K562 (cell line): ENCODE measurements around the gene COG4. TPM values are rescaled to one million over a fixed set of nuclear protein-coding genes. Genes with fewer than 3 reads are reported as not detected.

Experiments
- ATAC-seq: fragments of 200-7000 bp; cut with Tn5 transposase; 3 replicates; pipeline ENCODE4 v1.9.1; 2020; ENCODE audit warnings: moderate library complexity
- BruUV-seq: library from RNA; stranded (reverse); fragments of 400-500 nt; replicated peaks from 2 replicates; lab custom pipeline; 2021; lab: Mats Ljungman, UMichigan
- CTCF ChIA-PET: fragments of 300-600 bp; formaldehyde crosslinking; extraction: SDS; loops from one replicate; lab custom pipeline; 2021; ENCODE audit warnings: low intra/inter-chr PET ratio; lab: Yijun Ruan, JAX
- POLR2A ChIA-PET: fragments of 300-600, 350-650 bp; sonication (Branson Sonifier 250); formaldehyde crosslinking; extraction: SDS; loops from one replicate; lab custom pipeline; 2021; ENCODE audit warnings: antibody characterized with exemption, inconsistent platforms; lab: Yijun Ruan, JAX
- DNase-seq, 4 experiments: peaks; one replicate each; pipeline versions ENCODE4 v3.0.0 to v3.0.0-alpha.2; 2011 to 2018; ENCODE audit warnings: low spot score in 3 of 4, mixed read lengths in 3 of 4; ENCODE audit errors: extremely low read depth in 1 of 4
- FAIRE-seq: peaks from 2 replicates; lab custom pipeline; 2011; peaks lifted over from hg19 to GRCh38; lab: Jason Lieb, UNC
- H2AFZ ChIP-seq: 2 replicates; pipeline ENCODE4 v1.6.0; 2011; ENCODE audit warnings: low read depth, low read length, control low read depth, inconsistent platforms
- H3K27ac ChIP-seq: fragments of 200-600 bp; 3 replicates; pipeline ENCODE4 v1.8.0; 2011; ENCODE audit warnings: low read depth, mild to moderate bottlenecking, control low read depth, inconsistent platforms, low read length, moderate library complexity, mixed read lengths; ENCODE audit errors: extremely low read depth
- H3K27me3 ChIP-seq, 2 experiments: fragments of 300-600 bp in 1 of 2; 2 replicates in 1 of 2; 3 replicates in 1 of 2; pipeline versions ENCODE4 v1.6.0 to v1.8.0; 2011; ENCODE audit warnings: inconsistent platforms in 2 of 2, low read length in 2 of 2, mild to moderate bottlenecking in 1 of 2, mixed read lengths in 1 of 2, moderate library complexity in 1 of 2; ENCODE audit not compliant: control insufficient read depth in 2 of 2, insufficient read depth in 2 of 2
- H3K36me3 ChIP-seq: fragments of 300-600 bp; 3 replicates; pipeline ENCODE4 v1.8.0; 2011; ENCODE audit warnings: mild to moderate bottlenecking, low read length, inconsistent platforms; ENCODE audit not compliant: control insufficient read depth, insufficient read depth
- H3K4me1 ChIP-seq, 2 experiments: fragments of 200-600 bp in 1 of 2; replicated peaks in 1 of 2; 2 replicates in 1 of 2; 3 replicates in 1 of 2; pipeline versions ENCODE4 v1.5.1 to v1.8.0; 2011; ENCODE audit warnings: inconsistent platforms in 2 of 2, low read length in 2 of 2, mild to moderate bottlenecking in 1 of 2, mixed read lengths in 1 of 2, moderate library complexity in 1 of 2; ENCODE audit not compliant: control insufficient read depth in 2 of 2, insufficient read depth in 2 of 2
- H3K4me2 ChIP-seq: 2 replicates; pipeline ENCODE4 v1.6.1; 2011; ENCODE audit warnings: low read length, control low read depth, inconsistent platforms, mixed read lengths; ENCODE audit not compliant: insufficient read depth
- H3K4me3 ChIP-seq: fragments of 200-600 bp; sonication (generic), shearing (Covaris generic); 2 replicates; pipeline ENCODE4 v1.5.1; 2016; ENCODE audit warnings: control low read depth, inconsistent platforms
- H3K79me2 ChIP-seq: fragments of 200-600 bp; 3 replicates; pipeline ENCODE4 v1.8.0; 2011; ENCODE audit warnings: low read length, inconsistent platforms; ENCODE audit not compliant: control insufficient read depth, insufficient read depth
- H3K9ac ChIP-seq, 2 experiments: 2 replicates each; pipeline versions ENCODE4 v1.6.0 to v1.6.1; 2011; ENCODE audit warnings: low read depth in 2 of 2, low read length in 2 of 2, control low read depth in 1 of 2, inconsistent platforms in 1 of 2, mild to moderate bottlenecking in 1 of 2, mixed read lengths in 1 of 2; ENCODE audit not compliant: insufficient read depth in 1 of 2
- H3K9me1 ChIP-seq: one replicate; pipeline ENCODE4 v1.6.0; 2011; ENCODE audit warnings: inconsistent platforms, mild to moderate bottlenecking, low read length, moderate library complexity; ENCODE audit not compliant: control insufficient read depth, insufficient read depth
- H3K9me3 ChIP-seq: replicated peaks from 2 replicates; pipeline ENCODE4 v1.5.1; 2011; ENCODE audit warnings: low read depth, low read length, inconsistent platforms; ENCODE audit not compliant: control insufficient read depth, insufficient read depth
- H4K20me1 ChIP-seq: replicated peaks from 2 replicates; pipeline ENCODE4 v1.6.1; 2011; ENCODE audit warnings: low read length, inconsistent platforms, mixed read lengths; ENCODE audit not compliant: control insufficient read depth, insufficient read depth
- EP400 ChIP-seq: fragments of 450-650 bp; IDR thresholded peaks from 2 replicates; pipeline ENCODE4 v1.6.1; 2017; ENCODE audit warnings: antibody characterized with exemption, mild to moderate bottlenecking, moderate library complexity
- KDM5B ChIP-seq: fragments of 200-600 bp; sonication (generic); IDR thresholded peaks from 2 replicates; pipeline ENCODE4 v1.6.1; 2012; ENCODE audit warnings: low read depth, mild to moderate bottlenecking, moderate library complexity, low read length, control low read depth, inconsistent platforms; ENCODE audit not compliant: insufficient replicate concordance
- KLF6 ChIP-seq: fragments of 250-450 bp; sonication (Bioruptor Pico); IDR thresholded peaks from 2 replicates; pipeline ENCODE4 v1.4.0; 2020; ENCODE audit warnings: mild to moderate bottlenecking, moderate library complexity, borderline replicate concordance
- MCM2 ChIP-seq: fragments of 450-650 bp; IDR thresholded peaks from 2 replicates; pipeline ENCODE4 v1.6.1; 2017; ENCODE audit warnings: low read depth, mild to moderate bottlenecking
- MYNN ChIP-seq, 2 experiments: sonication (generic); formaldehyde crosslinking in 1 of 2; IDR thresholded peaks; 2 replicates each; pipeline versions ENCODE4 v1.5.0 to v1.6.1; 2016 to 2020; ENCODE audit warnings: antibody characterized with exemption in 1 of 2, missing genetic modification reagents in 1 of 2
- NCOA1 ChIP-seq: fragments of 450-650 bp; IDR thresholded peaks from 2 replicates; pipeline ENCODE4 v1.6.1; 2016; ENCODE audit warnings: low read depth
- NCOA4 ChIP-seq: fragments of 450-650 bp; IDR thresholded peaks from 2 replicates; pipeline ENCODE4 v1.6.1; 2018; ENCODE audit warnings: mild to moderate bottlenecking; ENCODE audit not compliant: partially characterized antibody
- PBX2 ChIP-seq, 2 experiments: IDR thresholded peaks in 1 of 2; conservative IDR thresholded peaks in 1 of 2; 2 replicates each; pipeline ENCODE4 v1.6.1; 2016; ENCODE audit warnings: low read depth in 2 of 2, mild to moderate bottlenecking in 1 of 2, missing compliant biosample characterization in 1 of 2, missing genetic modification characterization in 1 of 2, moderate library complexity in 1 of 2
- POLR2A ChIP-seq: fragments of 450-650 bp; conservative IDR thresholded peaks from 2 replicates; pipeline ENCODE4 v1.6.1; 2016
- RAD51 ChIP-seq: fragments of 450-650 bp; IDR thresholded peaks from 2 replicates; pipeline ENCODE4 v1.7.1; 2016; ENCODE audit warnings: low read depth, mild to moderate bottlenecking, borderline replicate concordance
- RBM39 ChIP-seq: fragments of 200-400 bp; formaldehyde crosslinking; optimal IDR thresholded peaks from 2 replicates; pipeline ENCODE3; 2018; ENCODE audit warnings: low read depth, low read length
- WHSC1 ChIP-seq: IDR thresholded peaks from one replicate; pipeline ENCODE4 v1.6.1; 2012; ENCODE audit warnings: low read length, control low read depth, inconsistent platforms
- ZBTB1 ChIP-seq: sonication (generic); formaldehyde crosslinking; IDR thresholded peaks from 2 replicates; pipeline ENCODE4 v1.8.1; 2023; ENCODE audit warnings: missing genetic modification reagents, low read depth, mild to moderate bottlenecking, borderline replicate concordance
- ZNF232 ChIP-seq: sonication (generic); formaldehyde crosslinking; IDR thresholded peaks from 2 replicates; pipeline ENCODE4 v1.8.0; 2022; ENCODE audit warnings: mild to moderate bottlenecking, missing genetic modification reagents
- ZNF354B ChIP-seq: fragments of 250-450 bp; sonication (Bioruptor Pico); IDR thresholded peaks from 2 replicates; pipeline ENCODE4 v1.4.0; 2020
- ZNF444 ChIP-seq: fragments of 250-450 bp; sonication (Bioruptor Pico); IDR thresholded peaks from 2 replicates; pipeline ENCODE4 v1.4.0; 2020; ENCODE audit warnings: mild to moderate bottlenecking, moderate library complexity
- ZNF449 ChIP-seq: fragments of 250-450 bp; sonication (Bioruptor Pico); IDR thresholded peaks from 2 replicates; pipeline ENCODE4 v1.8.0; 2022; ENCODE audit warnings: moderate library complexity, mild to moderate bottlenecking, inconsistent platforms
- ZZZ3 ChIP-seq: fragments of 450-650 bp; IDR thresholded peaks from 2 replicates; pipeline ENCODE4 v1.6.1; 2016; ENCODE audit warnings: antibody characterized with exemption, mild to moderate bottlenecking, moderate library complexity
- WGBS: fragments of 100-300 bp; shearing (Covaris generic); methylation state at CpG from one replicate; pipeline ENCODE4 v1.1.6; 2016; ENCODE audit warnings: low coverage, mixed read lengths; ENCODE audit not compliant: insufficient coverage; ENCODE audit errors: missing lambda C conversion rate; 5-methylcytosine and 5-hydroxymethylcytosine counted together
- in situ Hi-C: fragments of 300-500 bp; cut with MboI; formaldehyde crosslinking; loops from 4 replicates; pipeline ENCODE4 v1.15.0; 2018; ENCODE audit warnings: inconsistent platforms, mixed read lengths
- intact Hi-C: fragments of 100-400 bp; cut with micrococcal nuclease; formaldehyde crosslinking; loops from 2 replicates; pipeline ENCODE4 v1.14.2; 2022
- polyA plus RNA-seq, 8 experiments: library from polyadenylated mRNA; depleted of rRNA in 4 of 8; stranded (reverse) in 5 of 8; unstranded in 3 of 8; fragments of >200 nt; fragmentation: Nextera tagmentation in 2 of 8; fragmentation: Illumina TruSeq in 1 of 8; extraction: Ambion mirVana in 2 of 8; extraction: Trizol in 1 of 8; gene quantifications; 2 replicates each; pipeline versions ENCODE4 v1.2.1 to v1.2.3, GENCODE V29; 2011 to 2014; ENCODE audit warnings: inconsistent platforms in 1 of 8, missing spikeins in 1 of 8
- total RNA-seq, 7 experiments: library from RNA; depleted of rRNA in 6 of 7; stranded (reverse); fragments of >200 nt in 6 of 7; fragmentation: Illumina TruSeq in 2 of 7; extraction: Trizol in 2 of 7; gene quantifications; 2 replicates each; pipeline versions ENCODE4 v1.2.1 to v1.2.3, GENCODE V29; 2011 to 2021; ENCODE audit warnings: low replicate concordance in 1 of 7
- TF ChIP-seq, protein P1 (sequence below): IDR thresholded peaks from 2 replicates; pipeline ENCODE4 v1.6.1; 2014; ENCODE audit warnings: antibody characterized with exemption

Gene COG4
- total and polyA plus RNA-seq, 9 of the 15 experiments (the other 6 are each of a cell fraction or from before 2014, with no cell fraction given), result 13.7 to 73.9 (median 44.2) TPM

DNA sequence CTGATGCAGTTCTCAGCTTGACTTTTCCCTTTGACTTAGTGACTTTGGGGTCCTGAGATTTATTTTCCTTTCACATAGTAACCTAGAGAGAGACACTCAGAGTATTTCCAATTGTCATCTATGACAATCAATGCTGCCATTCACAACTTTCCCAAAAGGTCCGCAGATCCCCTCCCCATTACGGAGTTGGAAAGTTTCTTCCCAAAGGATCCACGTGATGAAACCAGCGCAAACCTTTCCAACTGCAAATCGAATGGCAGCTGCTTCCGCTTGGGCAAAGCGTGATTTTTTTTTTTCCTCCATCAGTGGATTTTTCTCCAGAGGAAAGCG lies 69.5 kb downstream of the COG4 start:
- POLR2A ChIA-PET, result interaction anchor here (0.7 to 2.2 kb wide), 9 partner anchors 10 to 71 kb away, joined by 3 to 7 read pairs (median 4); no protein-coding TSS in a partner anchor
- TF ChIP-seq ZNF449 (CRISPR knock-in tag) (peak; percentile 55; the same call in 1 of the 2 replicates), MCM2 (no peak), NCOA4 (no peak), NCOA1 (no peak), PBX2 (CRISPR knock-in tag; IDR thresholded peaks at IDR 0.05; ENCODE audit: low read depth) (no peak), PBX2 (tag; conservative IDR thresholded peaks at IDR 0.05; ENCODE audit: low read depth) (no peak), ZNF444 (CRISPR knock-in tag) (no peak), RBM39 (no peak), MYNN (IDR thresholded peaks at IDR 0.05) (no peak), MYNN (CRISPR knock-in tag; IDR thresholded peaks at IDR 0.05) (no peak), EP400 (peak; percentile 44), KLF6 (CRISPR knock-in tag) (no peak), ZNF354B (CRISPR knock-in tag) (no peak), ZNF232 (CRISPR knock-in tag) (no peak), ZBTB1 (CRISPR knock-in tag) (no peak), RAD51 (peak; percentile 55; the same call in 1 of the 2 replicates), WHSC1 (no peak), KDM5B (no peak), POLR2A (peak; percentile 26), ZZZ3 (no peak)
- TF ChIP-seq, protein P1, sequence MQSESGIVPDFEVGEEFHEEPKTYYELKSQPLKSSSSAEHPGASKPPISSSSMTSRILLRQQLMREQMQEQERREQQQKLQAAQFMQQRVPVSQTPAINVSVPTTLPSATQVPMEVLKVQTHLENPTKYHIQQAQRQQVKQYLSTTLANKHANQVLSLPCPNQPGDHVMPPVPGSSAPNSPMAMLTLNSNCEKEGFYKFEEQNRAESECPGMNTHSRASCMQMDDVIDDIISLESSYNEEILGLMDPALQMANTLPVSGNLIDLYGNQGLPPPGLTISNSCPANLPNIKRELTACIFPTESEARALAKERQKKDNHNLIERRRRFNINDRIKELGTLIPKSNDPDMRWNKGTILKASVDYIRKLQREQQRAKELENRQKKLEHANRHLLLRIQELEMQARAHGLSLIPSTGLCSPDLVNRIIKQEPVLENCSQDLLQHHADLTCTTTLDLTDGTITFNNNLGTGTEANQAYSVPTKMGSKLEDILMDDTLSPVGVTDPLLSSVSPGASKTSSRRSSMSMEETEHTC, result no peak

More for the DNA sequence above, 69.5 kb downstream of the COG4 start:
- in situ Hi-C loops, result no loop called here
- H3K27me3 ChIP-seq, result no peaks in the 10 kb centered on the region
- H3K9ac ChIP-seq, result peak overlapping the region; percentile 95 to 96; a peak in 3 of 4 replicates
- H4K20me1 ChIP-seq, result no peaks in the 10 kb centered on the region
- BruUV-seq, result TSS peak; percentile 58
- H3K9me3 ChIP-seq, result peaks cover 3% of the 10 kb centered on the region; the same call in 1 of the 2 replicates
- H3K4me2 ChIP-seq, result peak overlapping the region; percentile 74
- intact Hi-C loops, result loop anchor here (2.0 kb wide), 1 partner anchor 59 kb away; no protein-coding TSS in a partner anchor
- CTCF ChIA-PET, result no interaction called here
- no peaks in the 10 kb centered on the region for H3K36me3 ChIP-seq
- FAIRE-seq (peak; percentile 75), DNase-seq (no peak), ATAC-seq (no peak)
- 0% methylated on average over 8 of the region's 8 CpGs for WGBS
- peaks cover 10 to 23% of the 10 kb centered on the region in 2 experiments; a peak in 4 of 5 replicates for H3K4me1 ChIP-seq
- peaks cover 10% of the 10 kb centered on the region for H3K79me2 ChIP-seq
- peak overlapping the region; percentile 97 for H3K27ac ChIP-seq
- H2AFZ ChIP-seq, result peak overlapping the region; percentile 96
- peak overlapping the region; percentile 95 for H3K4me3 ChIP-seq
- H3K9me1 ChIP-seq, result no peaks in the 10 kb centered on the region
